ENCODE measurements around the gene MRPL37.
"Not testable (repeated sequence)": the region's sequence is repeated elsewhere in the genome, so short reads cannot be mapped to it uniquely, and the experiment has no call there.

The MRPL37 gene

GRCh38 chr1:54219688-54220003 lies 19.7 kb downstream of the MRPL37 start:
- no peak for DNase-seq (ENCODE audit: low read depth in 2 of 2)

GRCh38 chr1:54220004-54220811 lies 20.2 kb downstream of the MRPL37 start:
- DNase-seq (ENCODE audit: low read depth in 2 of 2), result no peak

DNA sequence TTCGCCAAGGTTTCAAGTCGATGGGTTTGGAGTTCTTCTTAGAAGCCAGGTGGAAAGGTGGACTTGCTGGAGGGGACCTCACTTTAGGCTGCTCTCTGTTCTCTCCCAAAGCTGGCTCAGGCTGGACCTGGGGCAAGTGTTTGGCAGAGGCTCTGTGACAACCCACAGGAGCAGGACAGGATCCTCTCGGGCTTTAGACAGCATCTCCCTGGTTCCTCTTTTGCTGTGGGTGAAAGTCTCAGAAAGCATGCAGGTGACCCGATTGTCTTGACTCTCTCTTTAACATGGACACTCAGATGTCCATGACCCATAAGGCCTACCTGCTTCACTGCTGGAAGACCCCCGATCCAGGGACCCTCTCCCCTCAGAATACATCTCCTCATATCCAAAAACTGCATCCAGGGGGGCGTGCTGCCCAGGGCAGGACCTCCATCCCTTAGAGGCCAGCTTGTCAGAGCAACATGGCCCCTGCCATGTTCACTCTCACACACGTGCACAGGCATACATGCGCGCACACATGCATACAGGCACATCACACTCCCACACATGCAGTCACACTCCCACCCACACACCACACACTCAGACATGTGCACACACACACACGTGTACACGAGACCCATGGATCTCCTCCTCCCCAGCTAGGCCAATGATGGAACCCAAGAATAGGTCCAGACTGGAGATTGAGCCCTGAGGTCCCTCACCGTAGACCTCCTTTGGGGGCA lies 21.3 kb downstream of the MRPL37 start:
- no peak for DNase-seq (ENCODE audit: low read depth in 2 of 2)

DNA sequence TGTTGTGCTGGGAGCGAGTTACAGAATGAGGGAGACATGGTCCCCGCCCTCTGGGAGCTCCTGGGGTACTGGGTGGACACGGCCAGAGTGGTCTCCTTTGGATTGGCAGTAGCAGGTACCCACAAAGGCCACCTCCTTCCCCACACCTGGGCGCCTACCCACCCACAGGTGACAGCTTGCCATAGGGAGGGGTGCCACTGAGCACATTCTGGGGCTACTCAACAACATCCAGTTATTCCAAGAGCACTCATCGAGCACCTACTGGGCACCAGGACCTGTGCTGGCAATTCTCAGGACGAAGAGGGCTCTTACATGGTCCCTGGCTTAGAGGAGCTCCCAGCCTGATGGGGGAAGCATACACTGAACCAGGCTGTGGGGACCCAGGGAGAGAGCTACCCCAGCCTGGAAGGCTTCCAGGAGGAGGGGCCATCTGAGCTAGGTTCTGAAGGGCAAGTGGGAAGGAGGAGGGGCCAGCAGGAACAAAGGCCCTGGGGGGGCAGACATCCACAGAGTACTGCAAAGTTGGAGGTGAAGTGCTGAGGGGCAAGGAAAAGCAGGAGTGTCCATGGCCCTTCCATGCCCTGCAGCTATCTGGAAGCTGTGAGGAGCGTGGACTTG lies 22.0 kb downstream of the MRPL37 start:
- DNase-seq (ENCODE audit: low read depth in 2 of 2), result no peak

DNA sequence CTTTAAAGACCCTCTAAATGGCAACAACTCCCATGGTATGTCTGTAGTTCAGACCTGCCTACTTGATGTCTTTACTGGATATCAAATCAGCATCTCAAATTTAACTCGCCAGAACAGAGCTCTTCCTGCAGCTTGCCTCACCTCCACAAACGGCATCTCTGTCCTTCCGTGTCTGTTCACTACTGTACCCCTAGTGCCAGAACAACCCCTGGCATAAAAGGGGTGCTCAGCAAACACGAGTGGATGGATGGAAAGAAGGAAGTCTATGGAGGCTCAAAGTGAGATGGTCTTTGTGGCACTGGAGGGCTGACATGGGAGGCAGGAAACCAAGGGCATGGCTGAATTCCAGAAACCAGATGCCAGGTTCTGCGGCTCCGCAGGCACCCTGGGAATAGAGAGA lies 22.7 kb downstream of the MRPL37 start:
- no peak for DNase-seq (ENCODE audit: low read depth in 2 of 2)

DNA sequence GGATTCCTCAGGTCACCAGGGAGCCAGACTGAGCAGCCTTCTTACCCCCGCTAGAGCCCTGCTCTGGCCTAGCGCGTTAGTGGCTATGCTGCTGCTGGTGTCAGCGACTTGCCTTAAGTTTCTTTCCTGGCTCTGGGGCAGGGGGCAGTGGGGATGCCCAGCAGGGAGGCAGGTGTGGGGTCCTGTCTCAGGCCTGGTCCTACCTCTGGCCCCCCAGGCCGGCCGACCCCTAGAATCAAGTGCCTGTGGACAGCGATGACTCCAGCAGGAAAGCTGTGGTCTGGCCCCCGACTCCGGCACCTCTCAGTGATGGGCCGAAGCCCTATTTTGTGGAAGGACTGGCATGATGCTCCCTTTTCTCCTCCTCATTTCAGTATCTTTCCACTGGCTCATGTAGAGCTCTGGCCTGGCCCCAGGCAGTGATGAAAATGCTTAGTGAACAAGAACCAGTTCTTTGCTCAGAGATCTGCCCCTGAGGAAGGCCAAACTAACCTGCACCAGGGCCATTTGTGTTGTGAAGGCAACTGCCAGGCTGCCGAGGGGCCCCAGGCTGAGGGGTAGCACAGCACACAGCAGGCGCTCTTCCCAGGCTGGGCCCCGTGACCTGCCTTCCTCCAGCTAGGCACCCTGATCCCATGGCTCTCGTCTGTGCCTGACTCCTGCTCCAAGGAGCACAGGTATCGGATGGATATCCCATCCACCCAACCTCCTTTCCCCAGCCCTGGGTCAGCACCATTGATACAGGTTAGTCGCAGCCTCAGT lies 23.7 kb downstream of the MRPL37 start:
- no peak for DNase-seq (ENCODE audit: low read depth in 2 of 2)

DNA sequence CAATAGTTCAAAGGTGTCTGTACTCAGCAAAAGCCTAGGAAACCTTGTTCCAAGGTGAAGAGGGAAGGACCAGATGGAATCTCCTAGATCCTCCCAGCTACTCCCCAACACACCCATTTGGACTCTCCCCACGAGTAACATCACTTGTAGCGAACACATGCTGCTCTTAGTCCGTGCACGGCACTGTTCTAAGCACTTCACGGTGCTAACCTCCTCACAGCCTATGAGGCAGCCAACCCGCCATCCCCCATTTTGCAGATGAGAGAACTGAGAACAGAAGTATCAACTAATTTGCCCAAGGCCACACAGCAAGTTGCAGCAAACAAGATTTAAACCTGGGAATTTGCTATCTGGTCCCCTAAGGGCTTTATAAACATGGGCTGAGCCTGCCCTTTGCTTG lies 24.3 kb downstream of the MRPL37 start:
- DNase-seq (ENCODE audit: low read depth in 2 of 2), result no peak

- DNase-seq (ENCODE audit: low read depth in 2 of 2), result no peak
These were observed 25.4 kb downstream of the MRPL37 start for GRCh38 chr1:54225378-54225777.

DNA sequence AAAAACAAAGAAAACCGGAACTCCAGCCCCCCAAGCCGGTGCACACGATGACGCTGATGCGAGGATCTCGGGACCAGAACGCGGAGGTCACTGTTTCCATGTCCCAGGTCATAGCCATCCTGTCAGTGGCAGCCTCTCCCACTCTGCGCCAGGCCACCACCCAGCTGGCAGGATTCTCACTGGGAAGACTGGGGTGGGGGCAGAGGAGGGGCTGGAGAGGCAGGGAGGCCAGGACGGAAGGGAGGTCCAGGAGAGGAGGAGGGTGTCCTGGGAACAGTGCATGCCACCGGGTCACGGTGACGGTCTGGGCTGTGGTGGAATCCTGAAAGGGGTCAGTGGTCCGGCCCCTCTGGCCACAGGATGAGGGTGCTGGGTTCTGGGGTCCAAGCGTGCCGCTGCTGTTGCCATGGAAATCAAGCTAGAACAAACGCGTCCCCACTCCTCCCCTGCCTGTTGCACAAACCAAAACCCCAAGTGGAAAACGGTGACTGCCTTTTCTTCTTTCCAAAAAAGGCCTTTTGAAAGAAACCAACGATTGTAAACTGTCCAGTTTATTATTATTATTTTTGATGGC lies 26.1 kb downstream of the MRPL37 start:
- DNase-seq (ENCODE audit: low read depth in 2 of 2), result no peak

DNA sequence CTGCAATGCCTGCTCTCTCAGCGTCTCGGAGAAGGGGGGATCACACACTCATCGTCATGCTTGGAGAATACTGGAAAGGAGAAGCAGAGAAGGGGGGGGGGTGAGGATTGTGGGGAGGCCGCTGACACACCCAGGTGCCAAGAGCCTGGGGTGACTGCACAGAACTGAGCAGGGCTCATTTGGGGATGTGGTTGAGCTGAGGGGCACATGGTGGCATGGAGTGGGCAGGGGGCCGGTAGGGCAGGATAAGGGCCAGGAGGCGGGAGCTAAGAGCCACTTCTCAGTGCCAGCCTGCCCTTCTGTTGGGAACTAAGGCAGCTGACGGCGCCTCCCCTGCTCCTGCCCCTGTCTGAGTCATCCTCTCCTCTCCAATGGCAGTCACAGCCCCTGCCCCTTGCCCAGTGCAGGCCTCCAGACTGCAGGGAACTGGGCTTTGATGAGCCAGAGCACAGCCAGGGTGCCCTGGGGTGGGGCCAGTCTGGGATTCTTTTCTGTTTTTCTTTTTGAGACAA lies 27.2 kb downstream of the MRPL37 start:
- DNase-seq (ENCODE audit: low read depth in 2 of 2), result no peak

- no peak for DNase-seq (ENCODE audit: low read depth in 2 of 2)
These were observed 27.9 kb downstream of the MRPL37 start for GRCh38 chr1:54227891-54228310.

DNA sequence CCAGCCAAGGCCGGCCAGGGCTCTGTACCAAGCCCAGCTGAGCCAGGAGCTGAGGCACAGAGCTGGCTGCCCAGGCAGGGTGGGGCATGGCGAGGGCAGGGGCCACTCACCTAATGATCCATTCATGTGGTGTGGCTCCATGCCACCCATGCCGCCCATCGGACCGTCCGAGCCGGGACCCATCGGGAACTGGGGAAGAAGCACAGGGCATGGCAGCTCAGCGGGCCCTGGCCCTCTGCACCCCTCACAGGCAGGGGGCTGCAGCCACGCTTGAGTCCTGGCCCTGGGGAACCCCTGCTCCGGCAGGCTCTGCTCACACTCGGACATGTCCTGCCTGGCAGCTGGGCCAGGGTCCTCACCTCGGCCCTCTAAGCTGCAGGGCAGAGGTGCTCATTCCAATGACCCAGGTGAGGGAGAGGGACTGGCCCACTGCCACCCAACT lies 28.7 kb downstream of the MRPL37 start:
- no peak for DNase-seq (ENCODE audit: low read depth in 2 of 2)

DNA sequence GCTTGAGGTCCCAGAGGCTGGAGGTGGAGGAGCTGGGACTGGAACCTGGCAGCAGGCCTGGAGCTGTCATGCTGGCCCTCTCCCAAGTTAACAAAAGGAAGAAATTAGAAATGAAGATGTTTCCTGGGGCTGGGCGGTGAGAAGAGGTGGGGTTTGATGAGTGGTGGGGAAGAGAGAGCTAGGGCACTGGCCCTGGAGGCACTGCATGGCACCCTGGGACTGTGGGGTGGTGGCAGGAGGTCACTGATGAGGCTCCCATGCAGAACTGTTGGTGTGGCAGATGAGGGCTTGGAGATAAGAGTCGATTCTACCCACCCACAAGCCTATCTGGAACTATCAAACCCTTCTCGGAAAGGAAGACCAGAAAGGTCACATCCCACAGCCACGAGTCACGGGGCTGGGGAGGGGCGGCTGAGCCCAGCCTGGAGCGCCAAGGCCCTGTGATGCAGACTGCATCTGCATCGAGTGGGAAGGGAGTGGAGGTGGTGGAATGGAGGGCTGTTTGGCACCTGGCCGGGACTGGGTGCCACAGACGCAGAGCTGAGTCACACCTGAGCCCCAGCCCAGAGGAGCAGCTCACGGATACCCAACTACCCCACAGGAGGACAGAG lies 29.4 kb downstream of the MRPL37 start:
- peak in 1 of 2 experiments; percentile 11 for DNase-seq (ENCODE audit: low read depth in 2 of 2)

- peak in 1 of 2 experiments; percentile 41 for DNase-seq (ENCODE audit: low read depth in 2 of 2)
These were observed 30.8 kb downstream of the MRPL37 start for GRCh38 chr1:54230507-54231339.

GRCh38 chr1:54233196-54233595 lies 33.2 kb downstream of the MRPL37 start:
- not testable (repeated sequence) for DNase-seq (ENCODE audit: low read depth in 2 of 2)

DNA sequence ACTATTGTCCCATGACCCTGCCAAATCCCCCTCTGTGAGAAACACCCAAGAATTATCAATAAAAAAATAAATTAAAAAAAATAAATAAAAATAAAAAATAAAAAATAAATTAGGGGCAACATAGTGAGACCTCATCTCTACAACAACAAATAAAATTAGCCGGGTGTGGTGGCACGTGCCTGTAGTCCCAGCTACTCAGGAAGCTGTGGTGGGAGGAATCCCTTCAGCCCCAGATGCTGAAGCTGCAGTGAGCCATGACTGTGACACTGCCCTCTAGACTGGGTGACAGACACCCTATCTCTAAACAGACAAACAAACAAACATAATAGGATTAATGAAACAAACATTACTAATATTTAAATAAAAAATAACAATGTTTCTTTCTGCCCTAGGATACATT lies 34.3 kb downstream of the MRPL37 start:
- no peak for DNase-seq (ENCODE audit: low read depth in 2 of 2)

DNA sequence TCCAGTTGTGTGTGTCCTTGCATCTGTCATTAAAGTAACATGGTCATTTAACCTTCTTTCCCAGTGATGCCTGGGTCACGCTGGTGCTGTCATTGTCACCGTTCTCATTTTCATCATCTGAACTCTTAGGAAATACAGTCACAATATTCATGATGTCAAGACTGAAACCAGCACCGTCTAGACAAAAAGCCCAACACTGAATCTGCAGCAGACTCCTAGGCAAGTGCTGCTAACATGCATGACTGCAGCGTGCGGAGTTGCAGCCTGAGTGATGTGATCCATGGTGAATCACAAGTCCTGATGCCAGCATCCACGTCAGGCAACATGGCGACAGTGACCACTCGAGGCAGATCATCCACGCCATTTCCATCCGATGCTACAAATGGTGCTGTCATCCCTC lies 37.6 kb downstream of the MRPL37 start:
- no peak for DNase-seq (ENCODE audit: low read depth in 2 of 2)

- DNase-seq (ENCODE audit: low read depth in 2 of 2), result no peak
These were observed 38.5 kb downstream of the MRPL37 start for GRCh38 chr1:54238353-54239034.

DNA sequence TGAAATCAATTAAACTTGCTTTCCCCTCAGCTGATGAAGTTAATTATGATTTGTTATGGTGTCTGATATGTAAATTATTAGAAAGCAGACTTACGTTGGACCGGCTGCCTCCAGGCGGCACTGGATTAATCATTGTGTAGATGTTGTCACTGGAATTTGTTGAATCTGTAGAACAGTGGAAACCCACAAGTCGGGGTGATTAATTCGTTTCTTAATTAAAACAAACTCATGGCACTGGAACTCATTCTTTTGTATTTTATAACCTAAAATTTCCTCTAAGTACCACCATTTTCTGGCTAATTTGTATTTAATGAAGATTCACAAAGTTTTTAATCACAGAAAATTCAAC lies 39.0 kb downstream of the MRPL37 start:
- DNase-seq (ENCODE audit: low read depth in 2 of 2), result no peak

- no peak for DNase-seq (ENCODE audit: low read depth in 2 of 2)
These were observed 39.7 kb downstream of the MRPL37 start for GRCh38 chr1:54239631-54240031.
